Measurements from ENCODE around the gene TCERG1L.

TCERG1L gene

DNA sequence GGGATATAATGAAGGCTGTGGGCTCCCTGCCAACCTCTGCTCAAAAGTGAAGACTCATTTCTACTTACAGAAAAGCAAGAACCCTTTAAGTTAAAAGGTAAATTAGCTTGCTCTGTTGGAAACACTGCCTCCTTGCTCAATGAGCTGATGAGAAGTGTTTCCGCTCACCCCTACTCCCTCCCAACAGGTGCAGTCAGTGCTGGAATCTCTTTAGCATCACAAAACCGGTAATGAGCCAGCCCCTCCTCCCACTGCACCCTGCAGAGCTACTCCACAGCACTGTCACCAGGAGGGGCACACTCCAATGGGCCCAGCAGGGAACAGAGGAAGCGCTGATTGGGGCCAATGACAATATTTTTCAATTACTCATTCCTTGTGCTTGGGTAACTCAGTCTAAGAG, 262.5 kb downstream of the TCERG1L start:
- in situ Hi-C loops (cut with MboI; ENCODE audit: low sequenced_read_pairs, unreplicated experiment) = no loop called here
- TF ChIP-seq, protein P1, sequence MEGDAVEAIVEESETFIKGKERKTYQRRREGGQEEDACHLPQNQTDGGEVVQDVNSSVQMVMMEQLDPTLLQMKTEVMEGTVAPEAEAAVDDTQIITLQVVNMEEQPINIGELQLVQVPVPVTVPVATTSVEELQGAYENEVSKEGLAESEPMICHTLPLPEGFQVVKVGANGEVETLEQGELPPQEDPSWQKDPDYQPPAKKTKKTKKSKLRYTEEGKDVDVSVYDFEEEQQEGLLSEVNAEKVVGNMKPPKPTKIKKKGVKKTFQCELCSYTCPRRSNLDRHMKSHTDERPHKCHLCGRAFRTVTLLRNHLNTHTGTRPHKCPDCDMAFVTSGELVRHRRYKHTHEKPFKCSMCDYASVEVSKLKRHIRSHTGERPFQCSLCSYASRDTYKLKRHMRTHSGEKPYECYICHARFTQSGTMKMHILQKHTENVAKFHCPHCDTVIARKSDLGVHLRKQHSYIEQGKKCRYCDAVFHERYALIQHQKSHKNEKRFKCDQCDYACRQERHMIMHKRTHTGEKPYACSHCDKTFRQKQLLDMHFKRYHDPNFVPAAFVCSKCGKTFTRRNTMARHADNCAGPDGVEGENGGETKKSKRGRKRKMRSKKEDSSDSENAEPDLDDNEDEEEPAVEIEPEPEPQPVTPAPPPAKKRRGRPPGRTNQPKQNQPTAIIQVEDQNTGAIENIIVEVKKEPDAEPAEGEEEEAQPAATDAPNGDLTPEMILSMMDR (IDR thresholded peaks at IDR 0.05; ENCODE audit: borderline replicate concordance, control extremely low read depth, extremely low read depth, insufficient read depth, missing control alignments) = no peak
- no peak for DNase-seq (ENCODE audit: low spot score)

DNA sequence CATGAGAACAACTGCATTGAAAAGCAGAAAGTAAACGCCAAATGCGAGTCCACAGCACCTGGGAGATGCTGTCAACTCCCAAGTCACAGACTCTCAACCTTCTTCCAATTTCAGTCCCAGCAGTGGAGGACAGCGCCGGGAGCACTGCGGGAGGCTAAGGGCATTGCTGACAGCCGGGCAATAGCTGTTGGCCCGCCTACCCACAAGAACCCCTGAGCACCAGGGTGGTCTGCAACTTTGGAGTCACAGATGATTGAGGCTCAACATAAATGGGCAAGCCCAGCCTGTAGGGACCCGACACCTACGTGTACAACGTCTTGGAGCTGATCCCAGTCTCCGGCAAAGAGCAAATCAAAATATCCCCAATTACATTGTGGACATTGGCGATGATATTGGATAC, 262.9 kb downstream of the TCERG1L start:
- no peak for DNase-seq (ENCODE audit: low spot score)
- in situ Hi-C loops (cut with MboI; ENCODE audit: low sequenced_read_pairs, unreplicated experiment) = no loop called here
- TF ChIP-seq, protein P1 (IDR thresholded peaks at IDR 0.05; ENCODE audit: borderline replicate concordance, control extremely low read depth, extremely low read depth, insufficient read depth, missing control alignments) = no peak

DNA sequence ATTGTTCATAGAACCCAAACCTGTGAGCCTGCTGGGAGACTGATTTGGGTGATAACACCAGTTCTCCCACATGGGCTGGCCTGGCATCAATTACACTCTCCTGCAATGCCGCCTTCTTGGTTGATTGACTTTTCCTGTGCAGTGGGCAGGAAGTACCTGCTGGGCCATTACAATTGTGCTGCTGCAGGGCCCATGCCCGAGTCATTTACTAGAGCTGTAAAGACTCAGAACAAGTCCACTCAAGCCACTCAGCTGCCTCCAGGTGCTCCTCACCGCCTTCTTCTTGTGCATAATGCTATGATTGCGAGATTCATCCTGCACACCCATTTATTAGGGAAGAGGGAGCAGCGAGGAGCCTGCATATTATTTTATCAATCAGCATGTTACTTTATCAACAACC, 264.0 kb downstream of the TCERG1L start:
- in situ Hi-C loops (cut with MboI; ENCODE audit: low sequenced_read_pairs, unreplicated experiment) = no loop called here
- DNase-seq (ENCODE audit: low spot score) = no peak

DNA sequence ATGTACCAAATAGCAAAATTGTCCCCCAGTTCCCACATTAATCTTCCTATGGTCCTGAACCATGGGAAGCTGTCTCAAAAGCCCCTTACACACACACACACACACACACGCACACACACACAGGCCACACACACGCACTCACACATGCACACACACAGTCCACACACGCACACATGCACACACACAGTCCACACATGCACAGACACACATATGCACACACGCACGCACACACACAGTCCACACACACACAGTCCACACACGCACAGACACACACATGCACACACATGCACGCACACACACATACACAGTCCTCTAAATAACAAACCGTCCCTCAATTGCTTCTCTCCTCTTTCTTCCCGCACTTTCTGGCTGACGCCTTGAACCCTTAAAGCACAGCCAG, 265.3 kb downstream of the TCERG1L start:
- TF ChIP-seq, protein P1 (IDR thresholded peaks at IDR 0.05; ENCODE audit: borderline replicate concordance, control extremely low read depth, extremely low read depth, insufficient read depth, missing control alignments) = no peak
- DNase-seq (ENCODE audit: low spot score) = no peak
- in situ Hi-C loops (cut with MboI; ENCODE audit: low sequenced_read_pairs, unreplicated experiment) = no loop called here

More for the DNA sequence above, 264.0 kb downstream of the TCERG1L start:
- TF ChIP-seq, protein P1 (IDR thresholded peaks at IDR 0.05; ENCODE audit: borderline replicate concordance, control extremely low read depth, extremely low read depth, insufficient read depth, missing control alignments) = no peak

DNA sequence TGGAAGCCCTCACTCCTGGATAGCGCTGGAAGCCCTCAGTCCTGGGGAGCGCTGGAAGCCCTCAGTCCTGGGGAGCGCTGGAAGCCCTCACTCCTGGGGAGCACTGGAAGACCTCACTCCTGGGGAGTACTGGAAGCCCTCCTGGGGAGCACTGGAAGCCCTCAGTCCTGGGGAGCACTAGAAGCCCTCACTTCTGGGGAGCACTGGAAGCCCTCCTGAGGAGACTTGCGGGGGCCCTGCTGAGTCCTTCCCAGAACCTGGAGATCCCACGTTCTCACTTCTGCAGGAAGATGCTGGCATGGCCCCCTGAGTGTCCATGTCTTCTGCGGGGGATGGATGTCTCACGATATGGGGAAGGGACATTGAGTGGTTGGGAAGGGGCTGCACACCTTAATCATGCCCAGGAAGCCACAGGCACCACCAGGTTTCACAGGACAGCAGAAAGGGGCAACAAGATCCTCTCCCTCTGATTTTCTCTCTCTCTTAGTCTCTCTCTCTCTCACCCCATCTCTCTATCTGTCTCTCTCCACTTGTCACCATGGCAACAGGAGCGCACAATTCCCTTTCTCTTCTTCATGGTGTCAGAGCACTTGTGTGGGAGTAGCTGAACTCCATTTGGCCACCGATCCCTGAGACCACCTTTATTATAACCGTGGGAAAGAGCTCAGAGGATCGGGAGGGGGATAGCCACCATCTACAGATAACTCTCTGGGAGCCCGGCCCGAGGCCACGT, 267.0 kb downstream of the TCERG1L start:
- in situ Hi-C loops (cut with MboI; ENCODE audit: low sequenced_read_pairs, unreplicated experiment) = no loop called here
- TF ChIP-seq, protein P1 (IDR thresholded peaks at IDR 0.05; ENCODE audit: borderline replicate concordance, control extremely low read depth, extremely low read depth, insufficient read depth, missing control alignments) = no peak

DNA sequence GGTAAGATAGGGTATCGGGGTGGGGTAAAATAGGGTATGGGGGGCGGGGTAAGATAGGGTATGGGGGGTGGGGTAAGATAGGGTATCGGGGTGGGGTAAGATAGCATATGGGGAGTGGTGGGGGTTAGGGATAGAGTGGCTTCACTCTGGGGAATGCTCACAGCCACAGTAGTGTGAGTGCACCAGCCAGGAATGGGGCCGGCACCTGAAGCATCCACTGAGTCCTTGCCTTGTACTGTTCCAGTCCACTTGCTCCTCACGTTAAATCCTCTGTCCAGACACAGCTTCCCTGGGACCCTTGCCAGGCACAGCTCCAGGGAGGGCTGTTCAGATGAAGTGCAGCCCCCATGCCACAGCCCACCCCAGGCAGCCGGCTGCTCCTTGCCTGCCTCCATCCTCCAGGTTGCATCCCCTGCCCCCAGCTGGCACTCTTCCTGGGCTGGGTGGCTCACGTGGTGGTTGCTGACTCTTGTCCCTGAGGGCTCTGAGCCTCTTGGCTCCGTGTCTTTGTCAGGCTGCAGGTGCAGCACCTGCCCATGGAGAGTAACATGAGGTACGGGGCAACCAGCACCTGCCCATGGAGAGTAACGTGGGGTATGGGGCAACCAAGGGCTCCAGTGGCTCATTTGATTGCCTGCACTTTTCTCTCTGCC, 268.4 kb downstream of the TCERG1L start:
- no peak for DNase-seq (ENCODE audit: low spot score)
- in situ Hi-C loops (cut with MboI; ENCODE audit: low sequenced_read_pairs, unreplicated experiment) = no loop called here
- TF ChIP-seq, protein P1 (IDR thresholded peaks at IDR 0.05; ENCODE audit: borderline replicate concordance, control extremely low read depth, extremely low read depth, insufficient read depth, missing control alignments) = no peak

More for the DNA sequence above, 267.0 kb downstream of the TCERG1L start:
- no peak for DNase-seq (ENCODE audit: low spot score)

All from GM13976 (cell line).